ENCODE results near the gene OMP. TPM values are rescaled to one million over a fixed set of nuclear protein-coding genes. Genes with fewer than 3 reads are reported as not detected.

OMP gene
- total RNA-seq, 2 experiments from 2014 or later = not detected

DNA sequence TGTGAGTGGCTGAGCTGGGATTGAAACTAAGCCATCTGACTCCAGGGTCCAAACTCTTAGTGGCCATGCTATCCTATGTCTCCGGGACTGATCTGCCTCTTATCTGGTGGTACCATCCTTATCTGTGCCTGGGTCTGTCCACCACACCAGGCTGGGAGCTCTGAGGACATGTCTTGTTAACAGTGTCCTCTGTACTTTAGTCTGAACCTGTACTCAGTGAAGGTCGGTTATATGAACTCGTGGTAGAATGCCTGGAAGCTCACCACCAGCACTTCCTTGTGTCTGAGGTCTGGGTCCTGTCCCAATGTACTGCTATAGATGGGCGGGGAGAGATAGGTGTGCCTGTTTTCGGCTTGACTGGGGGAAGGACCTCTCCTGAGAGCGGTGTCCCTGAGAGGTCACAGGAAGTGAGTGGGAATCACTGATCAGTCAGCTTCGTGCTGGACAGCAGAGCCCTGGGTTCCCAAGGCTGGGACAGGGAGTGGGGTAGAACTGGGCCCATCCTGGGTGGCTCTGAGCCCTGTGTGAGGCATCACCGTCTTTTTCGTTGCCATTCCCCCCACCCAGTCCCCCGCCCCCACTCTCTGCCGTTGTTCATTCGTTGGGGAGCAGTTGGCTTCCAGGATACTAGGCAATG, 34.3 kb downstream of the OMP start:
- Histone ChIP-seq H3K27me3 (ENCODE audit: control insufficient read depth in 1 of 2, insufficient read depth in 2 of 2, low read length in 2 of 2) (no peaks in the 10 kb centered on the region), H3K9me3 (ENCODE audit: control insufficient read depth in 1 of 2, insufficient read depth in 1 of 2, low read length in 2 of 2) (no peaks in the 10 kb centered on the region), H3K36me3 (ENCODE audit: insufficient read depth, low read length) (no peaks in the 10 kb centered on the region), H3K27ac (ENCODE audit: low read depth in 1 of 2, low read length in 2 of 2) (no peak overlapping the region), H3K4me1 (ENCODE audit: insufficient read depth, low read length) (peaks cover under 1% of the 10 kb centered on the region), H3K4me3 (ENCODE audit: low read length) (no peak overlapping the region)
- no peak for ATAC-seq (ENCODE audit: poor library complexity)
- DNase-seq = no peak
- no peaks in the 10 kb centered on the region for H3K36me3 Mint-ChIP-seq (ENCODE audit: low read depth)
- H3K4me3 Mint-ChIP-seq = no peak overlapping the region
- POLR2A ChIA-PET = no interaction called here
- CTCF ChIA-PET = interaction anchor here (1.3 kb wide), 1 partner anchor 29 kb away, joined by 3 read pairs; no protein-coding TSS in a partner anchor
- intact Hi-C loops (cut with DNase I, micrococcal nuclease) = no loop called here
- H3K27me3 Mint-ChIP-seq = peaks cover 27% of the 10 kb centered on the region
- TF ChIP-seq, protein P1, sequence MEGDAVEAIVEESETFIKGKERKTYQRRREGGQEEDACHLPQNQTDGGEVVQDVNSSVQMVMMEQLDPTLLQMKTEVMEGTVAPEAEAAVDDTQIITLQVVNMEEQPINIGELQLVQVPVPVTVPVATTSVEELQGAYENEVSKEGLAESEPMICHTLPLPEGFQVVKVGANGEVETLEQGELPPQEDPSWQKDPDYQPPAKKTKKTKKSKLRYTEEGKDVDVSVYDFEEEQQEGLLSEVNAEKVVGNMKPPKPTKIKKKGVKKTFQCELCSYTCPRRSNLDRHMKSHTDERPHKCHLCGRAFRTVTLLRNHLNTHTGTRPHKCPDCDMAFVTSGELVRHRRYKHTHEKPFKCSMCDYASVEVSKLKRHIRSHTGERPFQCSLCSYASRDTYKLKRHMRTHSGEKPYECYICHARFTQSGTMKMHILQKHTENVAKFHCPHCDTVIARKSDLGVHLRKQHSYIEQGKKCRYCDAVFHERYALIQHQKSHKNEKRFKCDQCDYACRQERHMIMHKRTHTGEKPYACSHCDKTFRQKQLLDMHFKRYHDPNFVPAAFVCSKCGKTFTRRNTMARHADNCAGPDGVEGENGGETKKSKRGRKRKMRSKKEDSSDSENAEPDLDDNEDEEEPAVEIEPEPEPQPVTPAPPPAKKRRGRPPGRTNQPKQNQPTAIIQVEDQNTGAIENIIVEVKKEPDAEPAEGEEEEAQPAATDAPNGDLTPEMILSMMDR (IDR thresholded peaks at IDR 0.05) = no peak
- no peaks in the 10 kb centered on the region for H3K9me3 Mint-ChIP-seq
- no peak overlapping the region for H3K27ac Mint-ChIP-seq
- peaks cover under 1% of the 10 kb centered on the region for H3K4me1 Mint-ChIP-seq (ENCODE audit: low read depth)

DNA sequence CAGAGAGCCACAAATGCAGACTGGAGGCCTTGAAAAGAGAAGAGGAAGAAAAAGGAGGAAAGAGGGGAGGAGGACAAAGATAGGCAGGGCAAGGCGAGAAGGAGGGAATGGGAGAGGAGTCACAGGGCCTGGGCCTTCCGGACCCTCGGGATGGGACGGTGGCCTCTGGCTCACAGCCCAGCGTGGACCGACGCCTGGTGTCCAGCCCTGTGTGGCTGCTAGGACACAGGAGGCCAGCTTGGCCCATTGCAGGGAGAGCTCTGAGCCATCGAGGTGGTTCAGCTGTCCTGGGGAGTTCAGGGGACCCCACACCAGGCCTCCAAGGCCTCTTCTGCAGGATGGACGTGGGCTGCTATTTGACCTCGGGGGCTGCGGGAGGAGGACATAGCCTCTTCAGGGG, 34.8 kb downstream of the OMP start:
- Mint-ChIP-seq H3K4me3 (no peak overlapping the region), H3K9me3 (no peaks in the 10 kb centered on the region), H3K27ac (no peak overlapping the region), H3K4me1 (ENCODE audit: low read depth) (peaks cover 6% of the 10 kb centered on the region), H3K36me3 (ENCODE audit: low read depth) (no peaks in the 10 kb centered on the region), H3K27me3 (peaks cover 27% of the 10 kb centered on the region)
- TF ChIP-seq, protein P1 (IDR thresholded peaks at IDR 0.05) = no peak
- Histone ChIP-seq H3K9me3 (ENCODE audit: control insufficient read depth in 1 of 2, insufficient read depth in 1 of 2, low read length in 2 of 2) (no peaks in the 10 kb centered on the region), H3K27me3 (ENCODE audit: control insufficient read depth in 1 of 2, insufficient read depth in 2 of 2, low read length in 2 of 2) (no peaks in the 10 kb centered on the region), H3K4me3 (ENCODE audit: low read length) (no peak overlapping the region), H3K36me3 (ENCODE audit: insufficient read depth, low read length) (no peaks in the 10 kb centered on the region), H3K4me1 (ENCODE audit: insufficient read depth, low read length) (peaks cover 6% of the 10 kb centered on the region), H3K27ac (ENCODE audit: low read depth in 1 of 2, low read length in 2 of 2) (no peak overlapping the region)
- no peak for DNase-seq
- CTCF ChIA-PET = interaction anchor here (1.3 kb wide), 1 partner anchor 30 kb away, joined by 3 read pairs; no protein-coding TSS in a partner anchor
- POLR2A ChIA-PET = no interaction called here
- ATAC-seq (ENCODE audit: poor library complexity) = no peak
- intact Hi-C loops (cut with DNase I, micrococcal nuclease) = no loop called here

DNA sequence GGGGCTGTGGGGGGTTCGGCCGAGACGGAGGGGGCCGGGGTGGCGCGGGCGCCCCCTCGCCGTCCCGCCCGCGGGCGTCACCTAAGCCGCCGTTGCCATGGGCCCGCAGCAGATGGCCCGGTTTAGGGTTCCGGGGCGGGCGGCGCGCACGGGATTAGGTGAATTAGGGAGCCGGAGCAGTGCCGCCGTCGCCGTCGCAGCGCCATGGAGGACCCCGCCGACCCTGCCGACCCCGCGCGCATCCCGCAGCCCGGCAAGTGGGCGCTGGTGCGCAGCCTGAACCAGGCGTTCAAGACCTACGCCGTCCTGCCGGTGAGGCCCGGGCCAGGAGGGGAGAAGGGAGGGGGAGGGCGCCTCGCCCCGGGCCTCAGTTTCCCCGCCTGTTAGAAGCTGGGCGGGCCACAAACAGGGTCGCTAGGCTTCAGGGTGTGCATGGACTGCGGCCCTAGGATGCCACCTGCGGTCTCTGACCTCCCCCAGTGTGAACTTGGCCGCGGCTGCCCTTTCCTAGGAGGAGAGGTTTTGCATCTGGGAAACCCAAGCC, 35.5 kb downstream of the OMP start:
- Mint-ChIP-seq H3K36me3 (ENCODE audit: low read depth) (no peaks in the 10 kb centered on the region), H3K4me3 (no peak overlapping the region), H3K27me3 (peaks cover 27% of the 10 kb centered on the region), H3K9me3 (no peaks in the 10 kb centered on the region), H3K4me1 (ENCODE audit: low read depth) (peaks cover 6% of the 10 kb centered on the region), H3K27ac (no peak overlapping the region)
- ATAC-seq (ENCODE audit: poor library complexity) = no peak
- TF ChIP-seq, protein P1 (IDR thresholded peaks at IDR 0.05) = no peak
- DNase-seq = no peak
- ChIA-PET POLR2A (no interaction called here), CTCF (no interaction called here)
- Histone ChIP-seq H3K4me3 (ENCODE audit: low read length) (no peak overlapping the region), H3K36me3 (ENCODE audit: insufficient read depth, low read length) (no peaks in the 10 kb centered on the region), H3K27ac (ENCODE audit: low read depth in 1 of 2, low read length in 2 of 2) (no peak overlapping the region), H3K9me3 (ENCODE audit: control insufficient read depth in 1 of 2, insufficient read depth in 1 of 2, low read length in 2 of 2) (no peaks in the 10 kb centered on the region), H3K4me1 (ENCODE audit: insufficient read depth, low read length) (peaks cover 8% of the 10 kb centered on the region), H3K27me3 (ENCODE audit: control insufficient read depth in 1 of 2, insufficient read depth in 2 of 2, low read length in 2 of 2) (no peaks in the 10 kb centered on the region)
- intact Hi-C loops (cut with DNase I, micrococcal nuclease) = no loop called here
